GM19452 (cell line): Measurements from ENCODE around the gene VPS41.

ENCODE experiments used
- ATAC-seq: cut with Tn5 transposase; IDR thresholded peaks from one replicate; pipeline ENCODE4 v1.9.1; 2021; ENCODE audit not compliant: unreplicated experiment

The VPS41 gene

DNA sequence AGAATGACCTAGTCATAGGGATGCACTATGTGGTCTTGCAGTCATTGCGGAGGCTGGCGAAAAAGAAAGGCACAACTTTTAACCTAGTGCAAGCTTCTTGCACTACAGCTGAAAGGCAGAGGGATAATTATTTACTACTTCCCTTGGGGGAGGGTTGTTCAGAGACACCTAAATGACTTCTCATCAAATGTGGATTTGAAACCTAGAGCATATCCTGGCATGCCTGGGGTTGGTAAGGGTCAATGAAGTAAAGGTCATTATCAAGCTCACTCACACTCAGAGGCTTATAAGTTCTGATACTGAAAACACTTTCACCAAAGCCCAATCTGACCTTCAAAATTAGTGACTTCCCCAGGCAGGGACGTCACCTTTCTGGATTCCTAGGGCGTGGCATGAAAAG is 168.9 kb downstream of the VPS41 start:
- ATAC-seq = no peak

DNA sequence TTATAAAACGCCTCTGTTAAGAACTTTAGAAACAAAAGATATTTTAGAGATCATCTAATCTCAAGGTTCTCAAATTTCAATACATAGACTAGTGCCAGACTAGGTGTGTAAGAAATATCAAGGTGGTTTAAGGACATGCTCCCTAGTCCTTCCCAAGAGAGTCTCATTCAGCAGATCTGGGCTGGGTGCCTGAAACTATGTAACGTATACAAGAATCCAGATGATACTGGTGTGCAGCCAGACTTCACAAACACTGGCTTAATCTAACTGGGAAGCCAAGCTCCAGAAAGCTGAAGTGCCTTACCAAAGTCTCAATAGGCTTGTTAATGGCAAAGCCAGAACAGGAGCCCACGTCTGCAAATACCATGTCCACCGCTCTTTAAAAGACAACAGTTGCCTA is 172.9 kb downstream of the VPS41 start:
- no peak for ATAC-seq

DNA sequence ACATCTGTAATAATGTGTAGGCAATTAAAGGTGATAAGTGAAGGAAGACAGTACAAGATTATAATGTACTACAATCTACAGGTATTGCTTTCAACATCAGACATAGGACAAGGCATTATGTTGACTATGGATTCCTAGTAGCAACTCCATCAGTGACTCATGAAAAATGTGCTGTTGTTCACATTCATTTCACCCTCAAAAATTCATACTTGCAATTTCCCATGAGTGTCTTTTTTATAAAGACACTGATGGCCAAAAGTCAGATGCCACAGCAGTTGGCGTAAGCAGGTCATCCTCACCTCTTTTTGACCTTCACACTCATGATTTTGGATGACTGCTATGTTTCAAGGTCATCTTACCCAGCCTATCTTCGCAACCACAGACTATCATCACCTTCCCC is 177.8 kb downstream of the VPS41 start:
- no peak for ATAC-seq

- ATAC-seq = no peak
Observed at GRCh38 chr7:38728145-38728544, 180.8 kb downstream of the VPS41 start.

DNA sequence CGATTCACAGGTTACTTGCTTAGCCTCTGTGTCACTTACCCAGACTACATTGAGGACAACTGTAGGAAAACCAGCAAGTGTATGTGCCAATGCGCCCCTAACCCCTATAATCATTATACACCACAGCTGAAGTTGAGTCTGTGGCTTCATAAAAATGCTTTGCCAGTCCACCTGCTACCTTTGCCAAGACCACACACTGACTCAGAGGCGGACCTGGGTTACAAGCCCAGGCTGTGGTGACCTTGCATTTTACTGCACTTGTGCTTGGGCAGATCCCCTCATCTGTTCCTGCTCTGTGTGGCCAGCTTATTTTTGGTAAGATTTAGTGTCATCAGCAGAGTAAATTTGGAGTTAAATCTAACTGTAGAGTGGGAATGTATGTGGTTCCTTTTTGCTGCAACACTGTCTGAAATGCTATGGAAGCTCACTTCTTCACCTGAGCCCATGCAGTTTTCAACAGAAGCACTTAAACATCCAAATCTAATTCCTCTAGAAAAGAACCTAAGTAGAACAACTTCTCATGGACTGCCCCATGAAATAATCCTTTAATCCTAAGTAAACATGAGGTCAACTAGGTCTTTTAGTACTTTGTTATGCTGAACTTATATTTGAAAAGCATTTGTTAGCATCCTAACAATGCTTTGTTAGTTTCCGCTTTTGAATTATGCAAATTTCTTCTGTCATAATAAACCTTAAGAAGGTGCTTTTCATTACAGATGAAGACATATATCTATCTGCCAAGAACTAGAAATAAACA is 181.6 kb downstream of the VPS41 start:
- ATAC-seq = no peak

- no peak for ATAC-seq
Observed at GRCh38 chr7:38723327-38723726, 185.7 kb downstream of the VPS41 start.

- ATAC-seq = no peak
Observed at GRCh38 chr7:38716397-38716796, 192.6 kb downstream of the VPS41 start.

DNA sequence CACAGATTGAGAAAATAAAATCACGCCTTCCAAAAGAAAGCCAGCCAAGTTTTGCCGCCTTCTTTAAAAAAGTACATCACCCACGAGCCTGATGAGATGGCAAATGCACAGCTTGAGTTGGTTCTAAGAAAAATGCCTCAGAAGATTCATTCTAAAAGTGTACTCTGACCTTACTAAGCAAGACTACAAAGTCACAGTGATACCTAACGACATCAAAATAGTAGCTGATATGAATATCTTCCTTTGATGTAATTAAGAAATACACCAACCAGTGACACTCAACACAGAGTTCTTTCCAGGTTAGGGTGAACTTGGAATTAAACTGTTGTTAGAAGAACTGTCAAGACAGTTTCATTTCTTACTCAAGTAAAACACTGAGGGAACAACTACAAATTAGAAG is 199.9 kb downstream of the VPS41 start:
- no peak for ATAC-seq

GRCh38 chr7:38704751-38705150 is 204.2 kb downstream of the VPS41 start:
- no peak for ATAC-seq

GRCh38 chr7:38704041-38704547 is 204.9 kb downstream of the VPS41 start:
- no peak for ATAC-seq

- ATAC-seq = no peak
Observed at GRCh38 chr7:38703093-38703492, 205.9 kb downstream of the VPS41 start.

DNA sequence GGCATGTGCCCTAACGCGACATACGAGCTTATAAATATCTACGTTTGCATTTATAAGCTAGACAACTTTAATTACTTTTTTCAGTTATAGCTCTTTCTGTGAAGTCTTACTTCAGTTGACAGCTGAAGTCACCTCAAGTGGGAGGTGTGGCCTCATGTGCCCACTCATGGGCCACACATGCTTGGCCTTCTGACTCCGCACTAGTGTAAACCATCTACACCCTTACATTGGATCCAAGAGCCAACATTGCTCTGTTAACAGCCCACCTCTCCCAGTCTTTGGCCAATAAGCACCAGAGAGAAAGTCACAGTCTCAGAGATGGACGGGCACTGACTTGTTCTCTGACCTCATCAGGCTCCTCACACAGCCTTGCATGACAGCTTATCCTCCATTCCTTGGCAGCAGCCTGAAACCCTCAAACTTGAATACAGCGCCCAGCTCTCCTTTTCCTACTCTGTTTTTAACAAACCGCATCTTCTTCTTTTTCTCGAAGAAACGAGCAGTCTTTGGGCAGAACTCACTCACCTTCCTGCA is 206.9 kb downstream of the VPS41 start:
- ATAC-seq = no peak

- ATAC-seq = no peak
Observed at GRCh38 chr7:38700116-38700515, 208.9 kb downstream of the VPS41 start.

DNA sequence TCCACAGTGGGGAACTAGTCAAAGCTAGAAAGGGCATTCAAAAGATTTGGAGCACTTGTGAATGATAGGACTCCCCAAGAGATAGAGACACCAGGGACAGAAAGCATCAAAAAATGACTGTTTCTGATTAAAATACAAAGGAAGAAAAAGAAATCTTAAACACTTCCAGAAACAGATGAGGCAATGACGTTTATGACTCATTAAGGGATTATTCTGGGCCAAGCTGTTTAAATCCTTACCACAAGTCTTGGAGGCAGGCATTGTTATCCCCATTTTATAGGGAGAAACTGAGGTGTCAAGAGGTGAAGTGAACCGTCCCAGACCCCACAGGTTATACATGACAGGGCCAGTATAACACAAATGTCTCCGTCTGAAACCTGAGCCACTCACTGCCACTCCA is 209.5 kb downstream of the VPS41 start:
- ATAC-seq = no peak

- ATAC-seq = no peak
Observed at GRCh38 chr7:38694326-38694725, 214.7 kb downstream of the VPS41 start.

DNA sequence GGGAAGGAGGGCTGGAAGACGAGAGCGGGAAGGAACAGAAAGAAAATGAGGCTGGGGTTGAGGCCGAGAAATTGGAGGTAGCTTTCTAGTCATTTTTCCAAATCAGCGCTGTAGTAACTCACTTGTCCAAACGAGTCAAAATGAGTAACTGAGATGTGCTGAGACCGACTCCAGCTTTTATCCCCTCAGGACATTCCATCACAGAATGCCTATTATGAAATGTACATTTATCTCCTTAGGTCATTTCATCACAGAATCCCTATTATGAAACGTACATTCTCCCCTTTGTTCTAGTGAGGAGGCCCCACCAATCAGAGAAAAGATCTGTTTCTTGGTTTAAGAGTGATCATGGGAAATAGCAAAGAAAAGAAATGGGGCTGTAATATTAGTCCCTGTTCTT is 222.1 kb downstream of the VPS41 start:
- ATAC-seq = no peak

DNA sequence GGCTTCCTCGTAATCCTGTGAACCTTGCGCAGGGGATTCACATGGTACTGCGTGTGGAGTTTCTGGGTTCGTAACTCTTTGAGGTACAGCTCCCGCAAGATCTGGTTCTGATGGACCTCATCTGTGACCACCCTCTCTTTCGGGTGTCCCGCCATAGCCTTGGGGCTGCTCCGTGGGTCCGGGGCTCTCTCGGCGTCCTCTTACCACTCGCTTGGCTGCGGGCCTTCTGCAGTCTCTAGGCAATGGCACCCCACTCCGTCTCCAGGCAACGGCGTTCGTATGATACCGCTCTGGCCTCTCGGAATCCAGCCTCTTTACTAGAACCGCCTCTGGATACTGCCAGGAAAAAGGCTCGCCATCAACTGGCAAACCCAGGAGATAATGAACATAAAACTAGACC is 223.1 kb downstream of the VPS41 start:
- ATAC-seq = no peak

DNA sequence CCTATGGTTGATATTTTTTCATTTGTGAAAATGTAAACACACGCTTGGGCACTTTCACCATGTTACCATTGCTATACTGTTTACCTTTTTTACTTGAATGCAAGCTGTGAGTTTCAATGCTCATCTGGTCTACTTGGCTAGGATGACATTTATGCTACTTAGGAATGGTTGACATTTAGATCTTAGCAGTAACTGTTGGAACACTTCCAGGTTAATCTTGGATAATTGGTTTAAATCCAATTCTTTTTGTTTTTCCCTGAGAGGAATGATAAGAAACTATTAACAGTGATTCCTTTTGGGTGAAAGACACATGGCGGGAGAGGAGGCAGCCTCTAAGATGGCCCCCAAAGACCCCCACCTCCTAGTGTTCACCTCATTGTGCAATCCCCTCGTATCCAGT is 226.4 kb downstream of the VPS41 start:
- no peak for ATAC-seq

DNA sequence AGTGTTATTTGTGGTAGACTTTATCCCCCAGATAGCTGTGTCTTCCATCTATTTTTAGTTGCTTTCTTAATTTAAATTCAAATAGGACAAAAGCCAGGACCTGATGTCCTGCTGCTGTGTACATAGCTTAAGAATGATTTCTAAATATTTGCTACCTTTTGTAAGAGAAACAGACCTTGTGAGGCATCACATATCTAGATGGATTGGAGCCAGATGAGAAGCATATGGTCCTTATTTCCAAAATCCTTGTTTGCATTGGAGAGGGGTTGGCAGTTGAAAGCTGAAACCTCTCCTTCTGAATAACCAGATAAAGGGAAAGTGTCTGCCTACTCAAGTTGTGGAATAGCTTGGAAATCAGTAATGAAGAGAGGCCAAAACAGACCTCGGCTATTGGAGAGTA is 227.1 kb downstream of the VPS41 start:
- ATAC-seq = no peak

- ATAC-seq = no peak
Observed at GRCh38 chr7:38679419-38679818, 229.6 kb downstream of the VPS41 start.

GRCh38 chr7:38678698-38679054 is 230.3 kb downstream of the VPS41 start:
- no peak for ATAC-seq

- ATAC-seq = no peak
Observed at GRCh38 chr7:38677981-38678697, 230.9 kb downstream of the VPS41 start.
